ENCODE measurements around the gene BEST4. TPM values are rescaled to one million over a fixed set of nuclear protein-coding genes. Genes with fewer than 3 reads are reported as not detected.

BEST4 gene
- total and polyA plus RNA-seq, 2 of the 8 experiments (the other 6 are each of a cell fraction or from before 2014, with no cell fraction given), result 0.76 to 1.4 TPM

- Histone ChIP-seq H3K23ac (ENCODE audit: insufficient read length) (no peak overlapping the region), H3K36me3 (ENCODE audit: control insufficient read depth in 2 of 4, insufficient read depth in 4 of 4, low read length in 3 of 4) (no peaks in the 10 kb centered on the region; a peak in 1 of 8 replicates), H3K4me3 (ENCODE audit: extremely low read depth in 1 of 4, insufficient read depth in 2 of 4, low read depth in 3 of 4, low read length in 4 of 4) (peak overlapping the region; percentile 32 to 73 (median 64)), H2BK20ac (ENCODE audit: low read length) (0 out of 2 replicates have a peak overlapping the region, but pooled peaks have one; percentile 18), H3K56ac (replicated peaks; ENCODE audit: insufficient read length, low read depth, low read length) (no peak overlapping the region), H2BK120ac (replicated peaks; ENCODE audit: low read depth, low read length) (no peak overlapping the region), H3K27me3 (replicated peaks in 1 of 4; ENCODE audit: control insufficient read depth in 3 of 4, extremely low read depth in 1 of 4, insufficient read depth in 3 of 4, low read length in 3 of 4) (peaks cover 0 to 8% (median 1%) of the 10 kb centered on the region in 4 experiments; a peak in 4 of 7 replicates), H3K79me1 (ENCODE audit: low read depth, low read length) (no peaks in the 10 kb centered on the region), H3K14ac (ENCODE audit: insufficient read length) (no peak overlapping the region), H4K5ac (ENCODE audit: insufficient read length, low read depth, low read length) (no peak overlapping the region), H4K91ac (replicated peaks; ENCODE audit: insufficient read length, low read length) (peak overlapping the region; percentile 77), H2BK15ac (ENCODE audit: low read length) (peak overlapping the region; percentile 88; the same call in 1 of the 2 replicates), H2BK5ac (ENCODE audit: low read depth, low read length) (0 out of 2 replicates have a peak overlapping the region, but pooled peaks have one; percentile 28), H3K23me2 (ENCODE audit: low read depth, low read length) (peaks cover 6% of the 10 kb centered on the region; the same call in 1 of the 2 replicates), H3K9ac (replicated peaks in 1 of 4; ENCODE audit: extremely low read depth in 1 of 4, low read depth in 3 of 4, low read length in 3 of 4) (peak overlapping the region in 3 of 4 experiments; percentile 59 to 66 (median 61); a peak in 4 of 7 replicates), H3K27ac (ENCODE audit: low read depth, low read length) (no peak overlapping the region), H4K20me1 (replicated peaks in 1 of 2; ENCODE audit: control insufficient read depth in 1 of 2, insufficient read depth in 2 of 2, low read length in 2 of 2) (no peaks in the 10 kb centered on the region), H3K9me3 (ENCODE audit: insufficient read depth in 2 of 2, low read depth in 1 of 2, low read length in 1 of 2) (no peaks in the 10 kb centered on the region), H3K4me1 (replicated peaks in 1 of 4; ENCODE audit: control insufficient read depth in 3 of 4, insufficient read depth in 4 of 4, low read length in 3 of 4) (peaks cover 8 to 26% (median 18%) of the 10 kb centered on the region in 4 experiments), H3K18ac (ENCODE audit: extremely low read depth, low read length) (peak overlapping the region; percentile 95; the same call in 1 of the 2 replicates), H2AK5ac (ENCODE audit: low read depth, low read length) (no peak overlapping the region; the same call in 1 of the 2 replicates), H3K79me2 (ENCODE audit: control insufficient read depth in 1 of 2, insufficient read depth in 2 of 2, low read length in 2 of 2) (no peaks in the 10 kb centered on the region), H2AFZ (ENCODE audit: low read length) (no peak overlapping the region; the same call in 1 of the 2 replicates), H3K4me2 (ENCODE audit: insufficient read depth in 1 of 2, low read depth in 2 of 2, low read length in 2 of 2) (peak overlapping the region; percentile 64 to 88), H2BK12ac (ENCODE audit: low read depth, low read length) (peak overlapping the region; percentile 55; the same call in 1 of the 2 replicates), H3K4ac (replicated peaks; ENCODE audit: insufficient read length, low read depth, low read length) (peak overlapping the region; percentile 21), H4K8ac (ENCODE audit: extremely low read depth, insufficient read depth, low read length) (peak overlapping the region; percentile 63)
- no peak for FAIRE-seq
- WGBS, 2 experiments (ENCODE audit: extremely low coverage in 1 of 2, insufficient coverage in 1 of 2, insufficient read length in 1 of 2, insufficient replicate concordance in 2 of 2, low coverage in 1 of 2, low lambda C conversion rate in 2 of 2, missing lambda C conversion rate in 1 of 2), result 33% methylated on average over 37 of the region's 48 CpGs; no CpG with 5 or more reads in 1 of the 2 experiments
- ChIA-PET CTCF (ENCODE audit: partially characterized antibody) (interaction anchor here (0.6 to 6.0 kb wide), 12 partner anchors 9 to 535 kb away, joined by 3 to 51 read pairs (median 6); partner anchors contain the start of genes BEST4, HECTD3, PLK3 and UROD), POLR2A (ENCODE audit: partially characterized antibody) (interaction anchor here (0.9 to 19.2 kb wide), 20 partner anchors 7 to 490 kb away, joined by 3 to 547 read pairs (median 5); partner anchors contain the start of genes BEST4, BTBD19, DYNLT4 and EIF2B3)
- peak in 1 of 2 experiments; percentile 78 for DNase-seq (ENCODE audit: low read depth in 1 of 2, low spot score in 2 of 2)
- no peak for TF ChIP-seq HDAC6 (IDR thresholded peaks at IDR 0.05; ENCODE audit: low read depth, low read length)
- peak; percentile 41 for TF ChIP-seq RNF2 (IDR thresholded peaks at IDR 0.05; ENCODE audit: borderline replicate concordance, low read depth, low read length, missing control alignments, poor library complexity, severe bottlenecking)
- TF ChIP-seq SUZ12 (IDR thresholded peaks at IDR 0.05; ENCODE audit: low read length), result peak; percentile 46; the same call in 1 of the 2 replicates
- TF ChIP-seq, protein P1, sequence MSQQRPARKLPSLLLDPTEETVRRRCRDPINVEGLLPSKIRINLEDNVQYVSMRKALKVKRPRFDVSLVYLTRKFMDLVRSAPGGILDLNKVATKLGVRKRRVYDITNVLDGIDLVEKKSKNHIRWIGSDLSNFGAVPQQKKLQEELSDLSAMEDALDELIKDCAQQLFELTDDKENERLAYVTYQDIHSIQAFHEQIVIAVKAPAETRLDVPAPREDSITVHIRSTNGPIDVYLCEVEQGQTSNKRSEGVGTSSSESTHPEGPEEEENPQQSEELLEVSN (IDR thresholded peaks at IDR 0.05), result 0 out of 2 replicates have a peak, but pooled peaks have one; percentile 16
- TF ChIP-seq MAFK (IDR thresholded peaks at IDR 0.05; ENCODE audit: low read depth, low read length), result no peak
- TF ChIP-seq, protein P2, sequence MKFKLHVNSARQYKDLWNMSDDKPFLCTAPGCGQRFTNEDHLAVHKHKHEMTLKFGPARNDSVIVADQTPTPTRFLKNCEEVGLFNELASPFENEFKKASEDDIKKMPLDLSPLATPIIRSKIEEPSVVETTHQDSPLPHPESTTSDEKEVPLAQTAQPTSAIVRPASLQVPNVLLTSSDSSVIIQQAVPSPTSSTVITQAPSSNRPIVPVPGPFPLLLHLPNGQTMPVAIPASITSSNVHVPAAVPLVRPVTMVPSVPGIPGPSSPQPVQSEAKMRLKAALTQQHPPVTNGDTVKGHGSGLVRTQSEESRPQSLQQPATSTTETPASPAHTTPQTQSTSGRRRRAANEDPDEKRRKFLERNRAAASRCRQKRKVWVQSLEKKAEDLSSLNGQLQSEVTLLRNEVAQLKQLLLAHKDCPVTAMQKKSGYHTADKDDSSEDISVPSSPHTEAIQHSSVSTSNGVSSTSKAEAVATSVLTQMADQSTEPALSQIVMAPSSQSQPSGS (IDR thresholded peaks at IDR 0.05; ENCODE audit: low read length), result no peak
- 0 out of 2 replicates have a peak, but pooled peaks have one; percentile 33 for TF ChIP-seq PHF8 (conservative IDR thresholded peaks at IDR 0.05; ENCODE audit: low read depth, low read length)
Measured at GRCh38 chr1:44812822-44813543, 25.0 kb upstream of the BEST4 start.
